Ovary (tissue), 9 donors: ENCODE data around the gene TPM3. TPM values are rescaled to one million over a fixed set of nuclear protein-coding genes. Genes with fewer than 3 reads are reported as not detected.

Experiments
- DNase-seq, 5 donors: peaks; one replicate each; pipeline ENCODE4 v3.0.0-alpha.2; 2019 to 2020
- H3K27ac ChIP-seq, 2 donors: fragments of 200-600 bp; one replicate each; pipeline versions ENCODE4 v1.5.1 to v1.8.0; 2019 to 2022
- H3K27me3 ChIP-seq: fragments of 200-600 bp; one replicate; pipeline ENCODE4 v1.8.0; 2022
- H3K36me3 ChIP-seq: fragments of 200-600 bp; sonication (generic); one replicate; pipeline ENCODE4 v1.5.1; 2019
- H3K4me1 ChIP-seq: one replicate; pipeline ENCODE4 v1.8.1; 2013; ENCODE audit warnings: mild to moderate bottlenecking, moderate library complexity; ENCODE audit not compliant: insufficient read depth
- H3K4me3 ChIP-seq: fragments of 200-600 bp; sonication (generic); one replicate; pipeline ENCODE4 v1.5.1; 2017
- H3K9me3 ChIP-seq, 2 donors: fragments of 200-600 bp in 1 of 2; sonication (generic) in 1 of 2; one replicate each; pipeline versions ENCODE4 v1.5.1 to v1.8.1; 2013 to 2019; ENCODE audit warnings: mild to moderate bottlenecking in 1 of 2, moderate library complexity in 1 of 2
- EP300 ChIP-seq: sonication (generic); formaldehyde crosslinking; IDR thresholded peaks from one replicate; pipeline ENCODE4 v1.6.1; 2017; ENCODE audit warnings: antibody characterized with exemption
- POLR2A ChIP-seq: fragments of 450-650 bp; IDR thresholded peaks from one replicate; pipeline ENCODE4 v1.6.1; 2017; ENCODE audit warnings: antibody characterized with exemption, mild to moderate bottlenecking, moderate library complexity
- WGBS, 3 donors: extraction: QIAGEN DNeasy Blood & Tissue Kit in 1 of 3; methylation state at CpG; one replicate each; pipeline versions ENCODE4 v1.1.5 to v1.1.7; 2013 to 2017; 5-methylcytosine and 5-hydroxymethylcytosine counted together
- intact Hi-C, 4 donors: fragments of 100-400 bp; cut with DNase I; formaldehyde crosslinking; loops; one replicate each; pipeline versions ENCODE4 v1.11.0 to v1.15.1; 2022 to 2023
- polyA plus RNA-seq, 2 donors: library from polyadenylated mRNA; stranded (reverse); fragments of 200-250 nt in 1 of 2; fragments of 350-450 nt in 1 of 2; fragmentation: Illumina TruSeq in 1 of 2; extraction: RNeasy Lipid Tissue Mini Kit (QIAGEN cat#74804) in 1 of 2; gene quantifications; one replicate each; pipeline ENCODE4 v1.2.3, GENCODE V29; 2013 to 2014
- total RNA-seq, 7 donors: library from RNA; depleted of rRNA in 2 of 7; stranded (reverse); fragments of >200 nt in 2 of 7; fragmentation: NEBNext Ultra II Directional in 3 of 7; extraction: Animal tissue kit (Norgen Biotek cat#: 25700) in 3 of 7; gene quantifications; one replicate each; pipeline versions ENCODE4 v1.1.0 to v1.2.4, GENCODE V29; 2016 to 2023
- TF ChIP-seq, protein P1 (sequence below), 3 donors: fragments of 450-650 bp in 2 of 3; fragments of 200-600 bp in 1 of 3; IDR thresholded peaks; one replicate each; pipeline versions ENCODE4 v1.5.1 to v1.8.0; 2016 to 2022; ENCODE audit warnings: antibody characterized with exemption in 3 of 3, mild to moderate bottlenecking in 1 of 3
- donor health status: DM: no; HTN: no; CAD: no; lungs with moderate emphysema.
- donor health status: DM: no; HTN: no; CAD: no.
- donor health status: Bipolar disorder and iron deficiency.
- donor health status: DM: yes; HTN: yes; CAD: no.
- donor health status: DM: no; HTN: no; CAD: no.
- donor health status: DM: yes; HTN: yes; CAD: no.

Gene TPM3
- total and polyA plus RNA-seq, 9 donors, result 78.0 to 316 (median 120) TPM

DNA sequence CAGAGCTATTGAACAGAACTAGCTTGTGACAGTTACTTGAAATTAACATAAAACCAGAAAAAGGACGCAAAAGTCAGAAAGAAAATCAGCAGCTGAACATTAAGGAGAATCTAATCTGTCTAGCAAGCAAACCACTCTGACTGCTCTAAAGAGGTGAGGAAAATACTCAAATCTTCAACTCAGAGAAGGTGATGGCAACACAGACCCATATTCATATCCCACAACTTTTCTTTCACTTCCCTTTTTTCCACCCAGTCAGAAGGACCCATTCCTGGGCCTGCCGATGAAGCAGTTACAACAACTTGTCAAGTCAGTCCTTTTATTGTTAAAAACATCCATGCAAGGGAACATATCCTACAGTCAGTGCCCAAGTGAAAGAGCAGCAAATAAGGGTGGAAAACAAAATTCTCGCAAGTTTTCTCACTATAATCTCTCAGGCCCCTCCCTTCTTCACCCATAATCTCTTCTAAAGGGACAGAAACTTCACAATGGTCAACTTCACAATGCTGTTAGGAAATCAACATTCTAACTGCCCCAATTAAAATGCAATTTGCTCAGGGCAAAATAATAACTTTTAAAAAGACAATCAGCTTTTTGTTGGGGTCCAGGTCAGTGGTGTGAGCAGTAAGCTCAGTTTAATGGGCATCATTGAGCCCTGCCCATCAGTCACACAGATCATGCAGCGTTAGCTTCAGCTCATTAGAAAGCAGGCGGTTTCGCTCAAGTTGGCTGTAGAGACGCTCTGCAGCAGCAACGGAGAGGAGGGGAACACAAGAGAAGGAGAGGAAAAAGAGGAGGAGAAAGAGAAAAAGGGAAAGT lies 33.4 kb downstream of the TPM3 start:
- Histone ChIP-seq H3K36me3 (no peaks in the 10 kb centered on the region), H3K9me3 (no peaks in the 10 kb centered on the region), H3K4me1 (no peaks in the 10 kb centered on the region), H3K27me3 (no peaks in the 10 kb centered on the region), H3K27ac (no peak overlapping the region), H3K4me3 (no peak overlapping the region)
- intact Hi-C loops, result no loop called here
- 88 to 91% (median 90%) methylated on average over 8 of the region's 8 CpGs for WGBS, 3 donors
- no peak for DNase-seq
- TF ChIP-seq, protein P1, sequence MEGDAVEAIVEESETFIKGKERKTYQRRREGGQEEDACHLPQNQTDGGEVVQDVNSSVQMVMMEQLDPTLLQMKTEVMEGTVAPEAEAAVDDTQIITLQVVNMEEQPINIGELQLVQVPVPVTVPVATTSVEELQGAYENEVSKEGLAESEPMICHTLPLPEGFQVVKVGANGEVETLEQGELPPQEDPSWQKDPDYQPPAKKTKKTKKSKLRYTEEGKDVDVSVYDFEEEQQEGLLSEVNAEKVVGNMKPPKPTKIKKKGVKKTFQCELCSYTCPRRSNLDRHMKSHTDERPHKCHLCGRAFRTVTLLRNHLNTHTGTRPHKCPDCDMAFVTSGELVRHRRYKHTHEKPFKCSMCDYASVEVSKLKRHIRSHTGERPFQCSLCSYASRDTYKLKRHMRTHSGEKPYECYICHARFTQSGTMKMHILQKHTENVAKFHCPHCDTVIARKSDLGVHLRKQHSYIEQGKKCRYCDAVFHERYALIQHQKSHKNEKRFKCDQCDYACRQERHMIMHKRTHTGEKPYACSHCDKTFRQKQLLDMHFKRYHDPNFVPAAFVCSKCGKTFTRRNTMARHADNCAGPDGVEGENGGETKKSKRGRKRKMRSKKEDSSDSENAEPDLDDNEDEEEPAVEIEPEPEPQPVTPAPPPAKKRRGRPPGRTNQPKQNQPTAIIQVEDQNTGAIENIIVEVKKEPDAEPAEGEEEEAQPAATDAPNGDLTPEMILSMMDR (IDR thresholded peaks at IDR 0.05), result no peak
- no peak for TF ChIP-seq POLR2A
- TF ChIP-seq EP300, result no peak

DNA sequence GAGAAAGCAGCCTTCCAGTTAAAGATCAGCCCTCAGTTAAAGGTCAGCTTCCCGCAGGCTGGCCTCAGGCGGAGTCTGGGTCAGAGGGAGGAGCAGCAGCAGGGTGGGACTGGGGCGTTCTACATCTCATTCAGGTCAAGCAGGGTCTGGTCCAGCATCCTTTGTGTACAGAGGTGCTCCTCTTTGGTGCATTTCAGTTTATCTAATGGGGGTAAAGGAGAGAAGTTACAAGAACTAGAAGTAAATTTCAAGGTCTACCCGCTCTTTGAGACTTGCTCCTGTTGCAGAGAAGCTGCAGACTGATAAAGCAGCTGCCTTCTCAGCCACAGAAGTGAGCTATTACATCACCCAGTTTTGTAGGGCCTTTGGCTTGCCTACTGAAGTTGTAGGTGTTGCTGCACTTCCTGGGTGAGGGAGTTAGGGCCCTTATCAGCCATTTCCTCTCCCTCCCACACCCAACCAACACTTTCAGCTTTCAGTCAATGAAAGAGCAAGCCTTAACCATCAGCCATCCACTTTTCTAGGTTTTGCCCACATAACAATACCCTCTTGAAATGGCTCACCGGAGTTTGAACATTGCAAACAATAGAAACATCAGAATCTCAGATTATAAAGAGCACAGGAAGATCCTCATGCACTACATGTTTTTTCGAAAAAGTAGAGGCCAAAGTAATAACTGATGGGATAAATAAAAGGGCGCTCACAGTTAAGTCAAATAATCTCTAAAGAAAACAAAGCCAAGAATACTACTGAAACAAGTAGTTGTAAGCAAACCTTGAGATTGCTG lies 34.2 kb downstream of the TPM3 start:
- Histone ChIP-seq H3K27me3 (no peaks in the 10 kb centered on the region), H3K36me3 (no peaks in the 10 kb centered on the region), H3K4me1 (no peaks in the 10 kb centered on the region), H3K9me3 (no peaks in the 10 kb centered on the region), H3K27ac (no peak overlapping the region), H3K4me3 (no peak overlapping the region)
- no peak for DNase-seq
- intact Hi-C loops, result no loop called here
- TF ChIP-seq POLR2A (no peak), EP300 (no peak)
- TF ChIP-seq, protein P1 (IDR thresholded peaks at IDR 0.05), result no peak
- 67 to 74% (median 70%) methylated on average over 7 of the region's 7 CpGs for WGBS, 3 donors

DNA sequence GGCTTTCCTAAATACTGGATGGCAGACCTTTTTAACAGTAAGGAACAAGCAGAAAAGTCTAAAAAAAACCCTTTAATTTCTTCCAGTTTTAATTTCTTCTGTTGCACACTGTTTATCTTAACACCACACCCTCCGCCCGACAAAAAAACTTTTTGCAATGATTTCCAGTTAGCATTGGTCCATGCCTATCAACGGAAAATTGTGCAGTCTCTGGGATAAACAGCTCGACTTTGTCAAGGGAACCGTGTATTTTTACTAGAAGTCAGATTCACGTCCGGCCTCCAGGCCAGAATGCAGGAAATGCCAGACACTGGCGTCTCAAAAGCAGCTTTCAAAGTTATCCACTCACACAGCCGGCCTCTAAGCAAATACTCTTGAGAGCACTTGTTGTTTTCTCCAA lies 36.6 kb downstream of the TPM3 start:
- 5 to 21% (median 8%) methylated on average over 9 of the region's 9 CpGs for WGBS, 3 donors
- TF ChIP-seq POLR2A (no peak), EP300 (no peak)
- TF ChIP-seq, protein P1 (IDR thresholded peaks at IDR 0.05), result no peak
- Histone ChIP-seq H3K27ac (peak overlapping the region; percentile 47 to 59), H3K36me3 (no peaks in the 10 kb centered on the region), H3K4me1 (no peaks in the 10 kb centered on the region), H3K9me3 (no peaks in the 10 kb centered on the region), H3K27me3 (no peaks in the 10 kb centered on the region), H3K4me3 (no peak overlapping the region)
- intact Hi-C loops, result no loop called here
- peak in 4 of 5 donors; percentile 19 to 62 (median 38) for DNase-seq

DNA sequence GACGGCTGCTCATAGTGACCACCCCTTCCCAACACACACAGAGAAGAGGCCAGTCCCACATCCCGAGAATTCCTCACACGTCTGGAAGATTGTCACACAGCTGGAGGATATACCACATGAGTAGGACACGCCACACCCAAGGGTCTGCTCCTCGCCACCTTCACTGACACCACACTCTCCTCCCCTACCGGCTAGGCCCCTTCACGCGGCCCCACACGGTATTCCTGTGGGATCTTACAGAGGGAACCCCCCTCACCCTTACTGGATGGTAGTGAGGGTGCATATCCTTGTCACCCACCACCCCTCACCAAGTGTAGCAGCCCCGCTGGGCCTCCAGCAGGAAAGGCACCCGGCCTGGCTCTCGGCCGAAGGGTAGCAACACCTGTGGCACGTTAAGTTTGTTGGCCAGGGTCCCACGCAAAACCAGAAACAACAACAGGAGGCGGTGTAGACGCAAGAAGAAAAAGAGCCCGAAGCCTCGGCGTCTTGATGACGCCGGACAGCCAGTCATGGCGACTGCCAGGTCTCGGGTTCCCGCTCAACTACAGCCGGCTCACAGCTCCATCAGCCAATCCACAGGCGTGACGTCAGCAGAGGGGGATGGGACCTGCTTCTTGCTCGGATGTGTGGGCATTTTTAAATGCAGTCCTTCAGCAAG lies 37.2 kb downstream of the TPM3 start, which contains the start of gene NUP210L:
NUP210L (minus strand) TSS at position 540 of the 658 bp plus-strand sequence.
- Histone ChIP-seq H3K4me1 (no peaks in the 10 kb centered on the region), H3K27ac (peak within 1 kb of the TSS; percentile 47 to 59), H3K27me3 (no peaks in the 10 kb centered on the region), H3K4me3 (no peak within 1 kb of the TSS), H3K36me3 (no peaks in the 10 kb centered on the region), H3K9me3 (no peaks in the 10 kb centered on the region)
- TF ChIP-seq, protein P1 (IDR thresholded peaks at IDR 0.05), result no peak
- TF ChIP-seq POLR2A, result no peak
- no peak for TF ChIP-seq EP300
- intact Hi-C loops, result no loop called here
- DNase-seq, result peak; percentile 22 to 74 (median 63)
- 75 to 80% (median 79%) methylated on average over 29 of the region's 29 CpGs for WGBS, 3 donors
